GM18505 (cell line): ENCODE measurements around the gene SH3RF3.

Experiments used
- ATAC-seq: cut with Tn5 transposase; IDR thresholded peaks from one replicate; pipeline ENCODE4 v1.9.1; 2021; ENCODE audit not compliant: unreplicated experiment
- POLR2A ChIP-seq: IDR thresholded peaks from 4 replicates; pipeline ENCODE4 v1.6.1; 2011; ENCODE audit warnings: borderline replicate concordance; ENCODE audit not compliant: insufficient read depth, insufficient read length; ENCODE audit errors: extremely low read depth

Gene SH3RF3

GRCh38 chr2:109242210-109242653 is 113.2 kb downstream of the SH3RF3 start:
- no peak for ATAC-seq
- no peak for TF ChIP-seq POLR2A

- ATAC-seq, result no peak
- TF ChIP-seq POLR2A, result no peak
Observed at GRCh38 chr2:109242654-109243331, 113.8 kb downstream of the SH3RF3 start.

- TF ChIP-seq POLR2A, result no peak
- ATAC-seq, result no peak
Observed at GRCh38 chr2:109243526-109244303, 114.7 kb downstream of the SH3RF3 start.

- ATAC-seq, result no peak
- no peak for TF ChIP-seq POLR2A
Observed at GRCh38 chr2:109244304-109244582, 115.2 kb downstream of the SH3RF3 start.

GRCh38 chr2:109244750-109245382 is 115.9 kb downstream of the SH3RF3 start:
- no peak for ATAC-seq
- TF ChIP-seq POLR2A, result no peak

- no peak for ATAC-seq
- no peak for TF ChIP-seq POLR2A
Observed at GRCh38 chr2:109246176-109246575, 117.2 kb downstream of the SH3RF3 start.

- no peak for ATAC-seq
- TF ChIP-seq POLR2A, result no peak
Observed at GRCh38 chr2:109246616-109247015, 117.6 kb downstream of the SH3RF3 start.

- no peak for ATAC-seq
- TF ChIP-seq POLR2A, result no peak
Observed at GRCh38 chr2:109247340-109247739, 118.3 kb downstream of the SH3RF3 start.

- TF ChIP-seq POLR2A, result no peak
- no peak for ATAC-seq
Observed at GRCh38 chr2:109247812-109248211, 118.8 kb downstream of the SH3RF3 start.

GRCh38 chr2:109248590-109248989 is 119.6 kb downstream of the SH3RF3 start:
- no peak for ATAC-seq
- no peak for TF ChIP-seq POLR2A

- TF ChIP-seq POLR2A, result no peak
- no peak for ATAC-seq
Observed at GRCh38 chr2:109253217-109253616, 124.2 kb downstream of the SH3RF3 start.

- no peak for TF ChIP-seq POLR2A
- ATAC-seq, result peak; percentile 65
Observed at GRCh38 chr2:109254174-109254904, 125.3 kb downstream of the SH3RF3 start.

- TF ChIP-seq POLR2A, result no peak
- ATAC-seq, result no peak
Observed at GRCh38 chr2:109255654-109256053, 126.6 kb downstream of the SH3RF3 start.
